Measurements from ENCODE around the gene FREY1.

The FREY1 gene

DNA sequence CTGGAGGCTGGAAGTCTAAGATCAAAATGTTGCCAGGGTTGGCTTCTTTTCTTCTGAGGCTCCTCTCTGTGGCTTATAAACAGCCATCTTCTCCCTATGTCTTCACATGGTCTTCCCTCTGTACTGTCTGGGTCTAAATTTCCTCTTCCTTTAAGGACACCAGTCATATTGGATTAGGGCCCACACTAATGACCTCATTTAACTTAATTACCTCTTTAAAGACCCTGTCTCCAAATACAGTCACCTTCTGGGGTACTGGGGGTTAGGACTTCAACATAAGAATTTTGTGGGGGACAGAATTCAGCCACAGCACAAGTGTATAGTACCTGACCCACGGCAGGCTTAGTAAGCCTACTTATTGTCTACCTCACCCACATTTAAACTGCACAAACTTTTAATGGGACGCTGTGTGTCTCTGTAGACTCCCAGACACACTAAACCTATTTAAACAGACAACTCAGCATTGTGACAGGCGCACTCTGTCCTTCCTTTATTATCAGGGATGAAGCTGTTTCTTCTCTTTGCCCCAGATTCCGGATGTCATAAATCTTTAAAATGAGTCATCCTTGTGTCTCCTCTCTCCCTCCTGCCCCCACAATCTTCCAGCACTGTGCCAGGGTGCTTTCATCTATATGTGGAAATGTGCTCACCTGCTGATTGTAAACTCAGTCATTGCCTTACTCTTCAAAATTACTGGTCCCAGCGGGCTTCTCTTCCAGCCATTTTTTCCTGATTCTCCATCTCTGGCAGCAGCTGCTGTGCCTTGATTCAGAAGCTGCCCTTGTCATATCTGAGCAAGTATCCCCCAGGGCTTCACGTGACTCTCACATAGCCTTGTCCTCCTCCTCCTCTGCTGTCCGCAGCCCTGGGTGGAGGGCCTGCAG, 27.0 kb downstream of the FREY1 start (continued):
- TF ChIP-seq, protein P1, sequence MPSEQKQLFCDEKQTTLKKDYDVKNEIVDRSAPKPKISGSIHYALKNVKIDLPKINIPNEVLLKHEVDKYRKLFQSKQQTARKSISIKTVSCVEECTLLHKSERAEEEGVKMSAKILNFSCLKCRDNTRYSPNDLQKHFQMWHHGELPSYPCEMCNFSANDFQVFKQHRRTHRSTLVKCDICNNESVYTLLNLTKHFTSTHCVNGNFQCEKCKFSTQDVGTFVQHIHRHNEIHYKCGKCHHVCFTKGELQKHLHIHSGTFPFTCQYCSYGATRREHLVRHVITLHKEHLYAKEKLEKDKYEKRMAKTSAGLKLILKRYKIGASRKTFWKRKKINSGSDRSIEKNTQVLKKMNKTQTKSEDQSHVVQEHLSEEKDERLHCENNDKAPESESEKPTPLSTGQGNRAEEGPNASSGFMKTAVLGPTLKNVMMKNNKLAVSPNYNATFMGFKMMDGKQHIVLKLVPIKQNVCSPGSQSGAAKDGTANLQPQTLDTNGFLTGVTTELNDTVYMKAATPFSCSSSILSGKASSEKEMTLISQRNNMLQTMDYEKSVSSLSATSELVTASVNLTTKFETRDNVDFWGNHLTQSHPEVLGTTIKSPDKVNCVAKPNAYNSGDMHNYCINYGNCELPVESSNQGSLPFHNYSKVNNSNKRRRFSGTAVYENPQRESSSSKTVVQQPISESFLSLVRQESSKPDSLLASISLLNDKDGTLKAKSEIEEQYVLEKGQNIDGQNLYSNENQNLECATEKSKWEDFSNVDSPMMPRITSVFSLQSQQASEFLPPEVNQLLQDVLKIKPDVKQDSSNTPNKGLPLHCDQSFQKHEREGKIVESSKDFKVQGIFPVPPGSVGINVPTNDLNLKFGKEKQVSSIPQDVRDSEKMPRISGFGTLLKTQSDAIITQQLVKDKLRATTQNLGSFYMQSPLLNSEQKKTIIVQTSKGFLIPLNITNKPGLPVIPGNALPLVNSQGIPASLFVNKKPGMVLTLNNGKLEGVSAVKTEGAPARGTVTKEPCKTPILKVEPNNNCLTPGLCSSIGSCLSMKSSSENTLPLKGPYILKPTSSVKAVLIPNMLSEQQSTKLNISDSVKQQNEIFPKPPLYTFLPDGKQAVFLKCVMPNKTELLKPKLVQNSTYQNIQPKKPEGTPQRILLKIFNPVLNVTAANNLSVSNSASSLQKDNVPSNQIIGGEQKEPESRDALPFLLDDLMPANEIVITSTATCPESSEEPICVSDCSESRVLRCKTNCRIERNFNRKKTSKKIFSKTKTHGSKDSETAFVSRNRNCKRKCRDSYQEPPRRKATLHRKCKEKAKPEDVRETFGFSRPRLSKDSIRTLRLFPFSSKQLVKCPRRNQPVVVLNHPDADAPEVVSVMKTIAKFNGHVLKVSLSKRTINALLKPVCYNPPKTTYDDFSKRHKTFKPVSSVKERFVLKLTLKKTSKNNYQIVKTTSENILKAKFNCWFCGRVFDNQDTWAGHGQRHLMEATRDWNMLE (tag by site-specific recombination; conservative IDR thresholded peaks at IDR 0.05; ENCODE audit: low read depth), result no peak
- TF ChIP-seq ZNF623 (tag by site-specific recombination; IDR thresholded peaks at IDR 0.05) (no peak), KLF8 (tag by site-specific recombination; IDR thresholded peaks at IDR 0.05) (peak; percentile 67), ZNF292 (tag by site-specific recombination; IDR thresholded peaks at IDR 0.05; ENCODE audit: borderline replicate concordance, low read depth) (no peak), ZNF16 (tag by site-specific recombination; IDR thresholded peaks at IDR 0.05; ENCODE audit: low read depth) (no peak), ZNF777 (tag by site-specific recombination; IDR thresholded peaks at IDR 0.05; ENCODE audit: borderline replicate concordance) (no peak), ZIC2 (tag by site-specific recombination; IDR thresholded peaks at IDR 0.05) (peak; percentile 71), ZEB2 (tag by site-specific recombination; IDR thresholded peaks at IDR 0.05) (peak; percentile 58), SP7 (tag by site-specific recombination; IDR thresholded peaks at IDR 0.05) (peak; percentile 90), ZNF184 (tag by site-specific recombination; IDR thresholded peaks at IDR 0.05) (peak; percentile 66), KLF7 (tag by site-specific recombination; IDR thresholded peaks at IDR 0.05; ENCODE audit: borderline replicate concordance) (no peak), ZBTB7A (tag by site-specific recombination; IDR thresholded peaks at IDR 0.05; ENCODE audit: low read depth) (no peak), ZFHX2 (tag by site-specific recombination; conservative IDR thresholded peaks at IDR 0.05) (peak; percentile 47; the same call in 1 of the 2 replicates), KLF1 (tag by site-specific recombination; IDR thresholded peaks at IDR 0.05) (no peak), ZBTB20 (tag by site-specific recombination; IDR thresholded peaks at IDR 0.05) (no peak), ZNF629 (tag by site-specific recombination; IDR thresholded peaks at IDR 0.05) (peak; percentile 56), GLI2 (tag by site-specific recombination; IDR thresholded peaks at IDR 0.05; ENCODE audit: borderline replicate concordance, low read depth) (no peak)
- TF ChIP-seq, protein P2, sequence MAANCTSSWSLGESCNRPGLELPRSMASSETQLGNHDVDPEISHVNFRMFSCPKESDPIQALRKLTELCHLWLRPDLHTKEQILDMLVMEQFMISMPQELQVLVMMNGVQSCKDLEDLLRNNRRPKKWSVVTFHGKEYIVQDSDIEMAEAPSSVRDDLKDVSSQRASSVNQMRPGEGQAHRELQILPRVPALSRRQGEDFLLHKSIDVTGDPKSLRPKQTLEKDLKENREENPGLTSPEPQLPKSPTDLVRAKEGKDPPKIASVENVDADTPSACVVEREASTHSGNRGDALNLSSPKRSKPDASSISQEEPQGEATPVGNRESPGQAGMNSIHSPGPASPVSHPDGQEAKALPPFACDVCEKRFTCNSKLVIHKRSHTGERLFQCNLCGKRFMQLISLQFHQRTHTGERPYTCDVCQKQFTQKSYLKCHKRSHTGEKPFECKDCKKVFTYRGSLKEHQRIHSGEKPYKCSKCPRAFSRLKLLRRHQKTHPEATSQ (tag by site-specific recombination; IDR thresholded peaks at IDR 0.05), result no peak

DNA sequence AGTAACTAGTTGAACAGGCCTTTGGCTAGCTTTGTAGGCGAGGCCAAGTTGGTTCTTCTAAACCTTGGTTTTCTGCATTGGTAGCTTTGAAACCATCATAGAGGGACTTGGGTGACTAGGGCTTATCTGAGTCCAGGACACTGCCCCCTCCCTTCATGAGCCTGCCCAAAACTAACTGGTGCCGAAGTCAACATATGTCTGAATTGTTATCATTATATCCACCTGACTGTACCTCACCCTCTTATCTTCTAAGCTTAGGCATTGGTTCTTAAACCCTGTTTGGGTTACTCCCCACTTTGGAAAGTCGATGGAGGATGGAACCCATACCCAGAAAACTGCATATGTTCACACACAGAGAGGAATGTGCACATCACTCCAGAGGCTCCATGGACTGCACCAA, 29.2 kb downstream of the FREY1 start:
- Histone ChIP-seq H3K27ac (ENCODE audit: extremely low read depth, low read depth, low read length) (no peak overlapping the region), H3K9me3 (ENCODE audit: control insufficient read depth, insufficient read depth, low read depth, low read length) (no peaks in the 10 kb centered on the region), H3K36me3 (ENCODE audit: control insufficient read depth in 2 of 2, insufficient read depth in 1 of 2, low read length in 2 of 2) (peaks cover 0 to 37% of the 10 kb centered on the region in 2 experiments; a peak in 1 of 3 replicates), H3K4me3 (ENCODE audit: low read depth, low read length) (no peak overlapping the region), H3K4me1 (ENCODE audit: control insufficient read depth, insufficient read depth, low read length) (no peaks in the 10 kb centered on the region)
- ChIA-PET CTCF (interaction anchor here (0.6 to 0.7 kb wide), 2 partner anchors 16 to 44 kb away, joined by 3 read pairs; no protein-coding TSS in a partner anchor), POLR2A (no interaction called here)
- no peak for TF ChIP-seq ZBTB21 (tag by site-specific recombination; IDR thresholded peaks at IDR 0.05)
- TF ChIP-seq SP7 (tag by site-specific recombination; IDR thresholded peaks at IDR 0.05), result no peak
- no peak for TF ChIP-seq EGR2 (tag by site-specific recombination; IDR thresholded peaks at IDR 0.05; ENCODE audit: low read depth)
- TF ChIP-seq, protein P3, sequence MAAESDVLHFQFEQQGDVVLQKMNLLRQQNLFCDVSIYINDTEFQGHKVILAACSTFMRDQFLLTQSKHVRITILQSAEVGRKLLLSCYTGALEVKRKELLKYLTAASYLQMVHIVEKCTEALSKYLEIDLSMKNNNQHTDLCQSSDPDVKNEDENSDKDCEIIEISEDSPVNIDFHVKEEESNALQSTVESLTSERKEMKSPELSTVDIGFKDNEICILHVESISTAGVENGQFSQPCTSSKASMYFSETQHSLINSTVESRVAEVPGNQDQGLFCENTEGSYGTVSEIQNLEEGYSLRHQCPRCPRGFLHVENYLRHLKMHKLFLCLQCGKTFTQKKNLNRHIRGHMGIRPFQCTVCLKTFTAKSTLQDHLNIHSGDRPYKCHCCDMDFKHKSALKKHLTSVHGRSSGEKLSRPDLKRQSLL (tag by site-specific recombination; IDR thresholded peaks at IDR 0.05), result no peak
- TF ChIP-seq ZFP41 (tag by site-specific recombination; IDR thresholded peaks at IDR 0.05; ENCODE audit: borderline replicate concordance), result no peak
- TF ChIP-seq ZNF391 (tag by site-specific recombination; IDR thresholded peaks at IDR 0.05; ENCODE audit: borderline replicate concordance, low read depth), result no peak
- no peak for TF ChIP-seq REPIN1 (tag by site-specific recombination; IDR thresholded peaks at IDR 0.05; ENCODE audit: low read depth)
- no peak for TF ChIP-seq GLIS2 (tag by site-specific recombination; IDR thresholded peaks at IDR 0.05)
- TF ChIP-seq, protein P4, sequence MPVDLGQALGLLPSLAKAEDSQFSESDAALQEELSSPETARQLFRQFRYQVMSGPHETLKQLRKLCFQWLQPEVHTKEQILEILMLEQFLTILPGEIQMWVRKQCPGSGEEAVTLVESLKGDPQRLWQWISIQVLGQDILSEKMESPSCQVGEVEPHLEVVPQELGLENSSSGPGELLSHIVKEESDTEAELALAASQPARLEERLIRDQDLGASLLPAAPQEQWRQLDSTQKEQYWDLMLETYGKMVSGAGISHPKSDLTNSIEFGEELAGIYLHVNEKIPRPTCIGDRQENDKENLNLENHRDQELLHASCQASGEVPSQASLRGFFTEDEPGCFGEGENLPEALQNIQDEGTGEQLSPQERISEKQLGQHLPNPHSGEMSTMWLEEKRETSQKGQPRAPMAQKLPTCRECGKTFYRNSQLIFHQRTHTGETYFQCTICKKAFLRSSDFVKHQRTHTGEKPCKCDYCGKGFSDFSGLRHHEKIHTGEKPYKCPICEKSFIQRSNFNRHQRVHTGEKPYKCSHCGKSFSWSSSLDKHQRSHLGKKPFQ (tag by site-specific recombination; IDR thresholded peaks at IDR 0.05), result no peak
- TF ChIP-seq KLF16 (tag by site-specific recombination; IDR thresholded peaks at IDR 0.05), result no peak
- no peak for TF ChIP-seq ZNF768 (tag by site-specific recombination; IDR thresholded peaks at IDR 0.05)

Data from HEK293 (cell line).